BLaER1 (cell line): Measurements from ENCODE around the gene PKIG.
A peak's percentile ranks its signal among the peaks of the same experiment; 100 is the strongest.

ENCODE experiments used
- H3K27ac ChIP-seq: shearing (Covaris generic); formaldehyde crosslinking; 2 replicates; pipeline ENCODE4 v1.8.1; 2022
- H3K27me3 ChIP-seq: shearing (Covaris generic); formaldehyde crosslinking; 2 replicates; pipeline ENCODE4 v1.8.1; 2022
- H3K36me3 ChIP-seq: shearing (Covaris generic); formaldehyde crosslinking; 2 replicates; pipeline ENCODE4 v1.8.1; 2022
- H3K4me1 ChIP-seq: shearing (Covaris generic); formaldehyde crosslinking; 2 replicates; pipeline ENCODE4 v1.8.1; 2022
- H3K4me2 ChIP-seq: shearing (Covaris generic); formaldehyde crosslinking; 2 replicates; pipeline ENCODE4 v1.8.1; 2022
- H3K4me3 ChIP-seq: shearing (Covaris generic); formaldehyde crosslinking; 2 replicates; pipeline ENCODE4 v1.8.1; 2022
- H3K9ac ChIP-seq: shearing (Covaris generic); formaldehyde crosslinking; 2 replicates; pipeline ENCODE4 v1.8.1; 2022
- H3K9me3 ChIP-seq: shearing (Covaris generic); formaldehyde crosslinking; 2 replicates; pipeline ENCODE4 v1.8.1; 2022
- H4K20me1 ChIP-seq: shearing (Covaris generic); formaldehyde crosslinking; 2 replicates; pipeline ENCODE4 v1.8.1; 2022
- Cebpa-rat ChIP-seq: shearing (Covaris generic); IDR thresholded peaks from 2 replicates; pipeline ENCODE4 v1.8.1; 2022

PKIG gene

DNA sequence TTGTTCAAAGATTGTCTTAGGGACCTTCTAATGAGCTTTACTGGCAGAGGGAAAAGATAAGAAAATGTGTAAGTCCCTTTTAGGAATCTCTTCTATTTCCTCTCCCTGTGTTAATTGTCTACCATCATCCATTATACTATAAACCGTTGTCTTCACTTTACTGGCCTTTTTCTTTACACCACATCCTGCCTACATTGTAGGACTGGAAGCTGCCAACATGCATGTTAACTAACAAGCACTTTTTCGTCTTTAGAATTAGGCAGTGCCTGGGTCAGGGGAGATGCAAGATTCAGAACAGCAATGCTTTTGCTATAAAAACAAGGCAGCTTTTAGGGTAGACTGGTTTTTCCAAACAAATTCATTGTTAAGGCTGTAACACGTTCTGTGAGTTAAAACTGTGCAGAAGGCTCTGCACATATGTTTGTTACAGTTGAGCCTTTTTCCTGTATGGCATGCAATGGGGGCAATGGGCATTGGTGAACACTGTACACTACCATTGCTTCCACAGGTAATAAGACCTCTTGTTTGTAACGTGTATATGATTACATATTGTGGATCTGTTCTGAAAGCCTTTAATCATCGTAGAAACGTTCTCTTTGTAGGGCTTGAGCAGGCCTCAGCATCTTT is 10.9 kb upstream of the PKIG start:
- H3K9ac ChIP-seq, result no peak overlapping the region
- H3K4me1 ChIP-seq, result peaks cover 49% of the 10 kb centered on the region
- no peak overlapping the region; the same call in 1 of the 2 replicates for H3K27ac ChIP-seq
- H4K20me1 ChIP-seq, result no peaks in the 10 kb centered on the region
- no peaks in the 10 kb centered on the region for H3K36me3 ChIP-seq
- TF ChIP-seq Cebpa-rat, result no peak
- H3K27me3 ChIP-seq, result no peaks in the 10 kb centered on the region
- peak overlapping the region; percentile 69; the same call in 1 of the 2 replicates for H3K4me2 ChIP-seq
- no peaks in the 10 kb centered on the region for H3K9me3 ChIP-seq
- H3K4me3 ChIP-seq, result no peak overlapping the region

DNA sequence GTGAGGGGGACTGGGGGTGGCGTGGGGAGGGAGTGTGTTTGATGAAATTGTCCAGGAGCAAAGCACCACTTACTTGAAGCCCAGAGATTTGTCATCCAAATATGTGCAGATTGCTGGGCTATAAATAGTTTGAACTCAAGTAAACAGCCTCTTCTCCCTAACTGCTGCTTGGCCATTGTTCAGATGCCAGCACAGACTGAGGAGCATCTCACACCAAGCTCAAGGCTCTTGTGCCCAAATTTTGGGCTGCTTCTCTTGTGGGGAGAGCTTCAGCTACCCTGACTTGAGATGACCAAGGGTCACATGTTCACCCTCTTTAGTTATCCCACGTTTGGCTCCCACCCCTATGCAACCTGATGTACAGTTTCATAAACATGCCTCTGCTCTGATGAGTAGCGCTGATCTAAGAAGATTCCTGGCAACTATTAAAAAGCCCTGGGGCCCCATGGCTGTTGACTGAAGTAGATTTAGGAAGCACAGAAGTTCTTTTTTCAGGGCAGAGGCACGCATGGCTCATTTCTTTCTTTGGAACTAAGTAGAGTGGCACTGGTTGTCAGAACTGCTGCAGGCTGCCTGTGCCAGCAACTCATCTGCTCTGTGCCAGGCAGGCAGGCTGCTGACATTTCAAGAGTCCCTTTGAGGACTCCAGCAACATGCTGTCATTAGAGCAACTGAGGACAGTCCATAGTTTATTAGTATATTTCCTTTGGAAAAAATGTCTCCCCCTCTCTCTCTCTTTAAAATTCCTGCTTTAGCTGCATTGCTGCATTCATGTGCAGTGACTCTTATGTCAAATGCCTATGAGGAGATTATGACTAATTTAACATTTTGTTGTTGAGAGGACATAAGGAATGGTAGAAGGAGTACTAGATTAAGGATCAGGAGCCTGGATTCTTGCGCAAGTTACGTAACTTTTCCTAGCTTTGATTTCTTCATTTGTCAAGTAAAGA is 9.6 kb upstream of the PKIG start:
- no peak for TF ChIP-seq Cebpa-rat
- Histone ChIP-seq H3K36me3 (no peaks in the 10 kb centered on the region), H3K27me3 (no peaks in the 10 kb centered on the region), H3K4me3 (no peak overlapping the region), H4K20me1 (no peaks in the 10 kb centered on the region), H3K9me3 (no peaks in the 10 kb centered on the region), H3K4me1 (peaks cover 58% of the 10 kb centered on the region), H3K27ac (peak overlapping the region; percentile 61), H3K4me2 (peak overlapping the region; percentile 69), H3K9ac (peak overlapping the region; percentile 61)

DNA sequence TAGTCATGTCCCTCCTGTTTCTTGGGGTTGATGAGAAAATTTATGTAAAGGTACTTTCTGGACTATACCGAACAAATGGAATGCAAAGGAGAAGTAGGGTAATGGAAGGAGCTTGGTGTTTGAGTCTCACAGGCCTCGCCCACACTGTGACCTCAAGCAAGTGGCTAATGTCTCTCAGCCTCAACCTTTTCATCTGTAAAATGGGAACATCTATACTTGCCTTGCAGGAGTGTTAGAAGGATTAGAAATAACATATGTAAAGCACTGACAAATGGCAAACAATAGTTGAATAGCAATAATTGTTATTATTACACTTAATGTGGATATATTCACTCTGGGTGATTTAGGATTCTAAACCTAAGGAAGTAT is 8.9 kb upstream of the PKIG start:
- Histone ChIP-seq H3K9ac (no peak overlapping the region), H3K27me3 (no peaks in the 10 kb centered on the region), H3K4me1 (peaks cover 58% of the 10 kb centered on the region), H4K20me1 (no peaks in the 10 kb centered on the region), H3K4me2 (peak overlapping the region; percentile 69), H3K36me3 (no peaks in the 10 kb centered on the region), H3K9me3 (no peaks in the 10 kb centered on the region), H3K4me3 (no peak overlapping the region), H3K27ac (no peak overlapping the region)
- TF ChIP-seq Cebpa-rat, result no peak

DNA sequence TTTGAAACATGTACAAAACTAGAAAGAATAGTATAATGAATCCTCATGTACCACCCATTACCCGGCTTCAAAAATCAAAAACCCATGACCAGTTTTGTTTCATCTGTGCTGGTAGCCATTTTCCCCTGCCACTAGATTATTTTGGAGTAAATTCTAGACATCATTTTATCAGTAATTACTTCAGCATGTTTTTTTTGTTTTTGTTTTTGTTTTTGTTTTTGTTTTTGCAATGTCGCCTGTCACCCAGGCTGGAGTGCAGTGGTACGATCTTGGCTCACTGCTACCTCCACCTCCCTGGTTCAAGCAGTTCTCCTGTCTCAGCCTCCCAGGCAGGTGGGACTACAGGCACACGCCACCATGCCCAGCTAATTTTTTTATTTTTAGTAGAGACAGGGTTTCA is 8.0 kb upstream of the PKIG start:
- Histone ChIP-seq H3K27me3 (no peaks in the 10 kb centered on the region), H4K20me1 (no peaks in the 10 kb centered on the region), H3K4me3 (no peak overlapping the region), H3K4me1 (peaks cover 62% of the 10 kb centered on the region), H3K4me2 (no peak overlapping the region), H3K9ac (no peak overlapping the region), H3K36me3 (no peaks in the 10 kb centered on the region), H3K9me3 (no peaks in the 10 kb centered on the region), H3K27ac (no peak overlapping the region)
- TF ChIP-seq Cebpa-rat, result no peak

DNA sequence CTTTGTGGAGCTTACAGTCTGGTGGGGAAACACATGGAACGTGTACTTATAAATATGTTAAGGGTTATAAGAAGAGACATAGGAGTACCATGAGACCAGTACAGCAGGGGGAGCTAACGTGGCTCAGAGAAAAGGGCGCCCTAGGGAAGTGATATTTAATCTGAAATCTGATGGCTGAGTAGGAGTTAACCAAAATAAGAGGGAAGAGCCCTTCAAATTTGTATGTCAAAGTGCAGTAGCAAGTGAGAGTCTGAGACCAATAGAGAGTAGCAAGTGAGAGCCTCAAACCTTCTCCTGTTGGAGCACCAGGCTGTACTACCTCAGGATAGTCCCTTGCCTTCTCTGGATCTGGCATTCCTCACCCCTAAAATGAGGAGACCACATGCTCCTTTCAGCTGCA is 6.1 kb upstream of the PKIG start:
- Histone ChIP-seq H3K4me1 (peaks cover 80% of the 10 kb centered on the region), H3K4me3 (no peak overlapping the region), H3K4me2 (peak overlapping the region; percentile 53), H4K20me1 (no peaks in the 10 kb centered on the region), H3K27me3 (no peaks in the 10 kb centered on the region), H3K9ac (no peak overlapping the region; the same call in 1 of the 2 replicates), H3K9me3 (no peaks in the 10 kb centered on the region), H3K27ac (no peak overlapping the region; the same call in 1 of the 2 replicates), H3K36me3 (no peaks in the 10 kb centered on the region)
- no peak for TF ChIP-seq Cebpa-rat

DNA sequence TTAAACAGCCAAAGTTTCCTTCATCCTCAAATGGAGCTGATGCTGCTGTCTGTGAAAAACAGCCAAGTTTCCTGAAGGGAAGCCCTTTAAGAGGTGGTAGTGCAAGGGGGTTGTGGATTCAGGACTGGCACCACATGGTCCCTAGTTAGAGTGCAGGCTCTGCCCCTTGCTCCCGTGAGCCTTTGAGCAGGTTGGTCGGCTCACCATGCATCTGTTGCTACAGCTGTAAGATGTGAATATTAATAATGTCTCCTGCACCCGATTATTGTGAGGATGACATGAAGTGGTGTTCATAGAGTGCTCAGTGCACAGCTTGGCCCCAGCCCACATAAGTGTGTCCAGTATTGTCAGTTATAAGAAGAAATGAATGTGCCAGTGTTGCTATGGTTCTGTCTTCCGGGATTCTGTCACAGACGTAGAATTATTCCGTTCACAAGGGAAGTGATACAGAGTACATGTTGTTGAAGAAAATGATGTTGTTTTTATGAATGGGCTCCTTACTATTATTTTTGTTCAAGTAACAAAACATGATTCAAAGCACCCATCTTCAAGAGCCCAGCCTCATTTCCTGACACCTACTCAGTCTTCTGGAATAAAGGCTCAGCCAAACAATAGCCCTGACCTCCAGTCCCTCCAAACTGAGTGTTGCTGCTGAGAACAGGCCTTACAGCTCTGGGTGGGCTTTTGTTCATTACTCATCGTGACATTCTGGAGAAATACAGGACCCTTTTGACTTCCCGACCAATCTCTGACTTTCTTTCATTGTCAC is 2.9 kb upstream of the PKIG start:
- Histone ChIP-seq H3K9me3 (no peaks in the 10 kb centered on the region), H3K4me3 (no peak overlapping the region), H3K9ac (no peak overlapping the region), H3K4me2 (peak overlapping the region; percentile 94), H3K4me1 (peaks cover 81% of the 10 kb centered on the region), H3K27ac (no peak overlapping the region), H3K36me3 (no peaks in the 10 kb centered on the region), H4K20me1 (no peaks in the 10 kb centered on the region), H3K27me3 (no peaks in the 10 kb centered on the region)
- no peak for TF ChIP-seq Cebpa-rat

DNA sequence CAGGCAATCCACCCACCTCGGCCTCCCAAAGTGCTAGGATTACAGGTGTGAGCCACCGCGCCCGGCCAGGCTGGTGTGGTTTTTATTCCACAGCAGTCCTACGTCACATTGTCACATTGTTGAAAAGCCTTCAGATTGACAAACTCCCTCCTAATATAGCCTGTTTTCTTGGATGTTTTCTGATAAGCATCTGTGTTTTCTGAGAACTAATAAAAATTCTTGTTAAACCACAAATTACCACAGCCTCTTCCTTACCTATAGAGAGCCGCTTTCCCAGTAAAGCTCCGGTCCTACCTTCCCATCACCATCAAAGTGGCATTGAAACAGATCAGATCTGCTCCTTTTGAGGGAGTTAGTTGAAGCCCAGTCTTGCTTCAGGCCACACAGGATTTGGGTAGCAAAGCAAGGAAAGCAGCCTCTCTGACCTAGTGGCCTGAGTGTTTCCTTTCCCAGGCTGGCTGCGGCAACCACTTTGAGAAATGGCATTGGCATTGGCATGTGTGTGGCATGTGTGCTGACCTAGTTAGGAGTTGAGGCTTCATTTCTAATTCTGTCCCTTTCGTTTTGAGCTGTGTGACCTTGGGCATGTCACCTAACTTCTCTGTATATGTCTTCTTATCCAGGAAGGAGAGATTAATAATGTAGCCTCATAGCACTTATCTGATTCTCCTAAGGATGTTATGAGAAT is 1.7 kb upstream of the PKIG start:
- H3K36me3 ChIP-seq, result no peaks in the 10 kb centered on the region
- H3K27me3 ChIP-seq, result no peaks in the 10 kb centered on the region
- H3K4me2 ChIP-seq, result peak overlapping the region; percentile 94
- H3K9me3 ChIP-seq, result no peaks in the 10 kb centered on the region
- H4K20me1 ChIP-seq, result no peaks in the 10 kb centered on the region
- H3K9ac ChIP-seq, result no peak overlapping the region
- peak overlapping the region; percentile 11; the same call in 1 of the 2 replicates for H3K27ac ChIP-seq
- no peak for TF ChIP-seq Cebpa-rat
- H3K4me1 ChIP-seq, result peaks cover 84% of the 10 kb centered on the region
- no peak overlapping the region for H3K4me3 ChIP-seq

DNA sequence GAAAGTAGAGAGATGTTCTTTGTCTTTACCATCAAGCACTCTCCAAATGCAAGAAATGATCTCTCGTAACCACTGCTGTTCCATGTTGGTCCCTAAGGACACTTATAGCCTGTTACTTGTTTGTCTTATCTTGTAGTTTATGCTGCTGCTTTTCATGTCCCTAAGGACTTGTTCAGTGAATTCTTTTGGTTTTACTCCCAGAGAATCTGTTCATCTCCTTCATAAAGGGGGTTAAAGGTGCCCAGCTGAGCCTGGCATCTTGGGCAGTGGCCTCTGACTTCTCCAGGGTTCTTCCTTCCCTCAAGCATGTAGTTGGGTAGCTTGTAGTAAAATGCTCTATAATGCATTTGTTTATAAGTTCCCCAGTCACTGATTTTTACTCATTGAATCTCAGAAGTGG is 864 bp upstream of the PKIG start:
- peaks cover 84% of the 10 kb centered on the region for H3K4me1 ChIP-seq
- H3K4me3 ChIP-seq, result peak overlapping the region; percentile 48; the same call in 1 of the 2 replicates
- H3K36me3 ChIP-seq, result no peaks in the 10 kb centered on the region
- H3K4me2 ChIP-seq, result peak overlapping the region; percentile 94
- no peak for TF ChIP-seq Cebpa-rat
- no peak overlapping the region for H3K9ac ChIP-seq
- H3K9me3 ChIP-seq, result no peaks in the 10 kb centered on the region
- peak overlapping the region; percentile 70 for H3K27ac ChIP-seq
- no peaks in the 10 kb centered on the region for H3K27me3 ChIP-seq
- H4K20me1 ChIP-seq, result no peaks in the 10 kb centered on the region

DNA sequence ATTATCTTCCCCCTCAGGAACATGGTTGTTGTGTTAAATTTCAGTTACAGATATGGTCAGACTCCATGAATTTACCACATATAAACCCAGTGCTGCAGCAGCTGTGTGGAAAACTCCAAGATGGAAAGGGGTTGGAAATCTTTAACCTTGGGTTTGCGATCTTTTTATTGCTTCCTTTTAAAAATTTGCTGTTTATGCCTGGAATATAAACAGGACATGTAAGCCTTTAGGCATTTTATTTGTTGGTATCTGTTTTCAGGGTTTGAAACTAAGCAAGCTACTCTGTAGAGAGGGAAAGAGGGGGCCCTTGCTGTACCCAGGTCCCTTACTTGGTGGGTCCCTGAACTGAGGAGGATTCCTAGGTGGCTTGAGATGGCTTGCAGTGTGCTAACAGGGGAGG is 778 bp downstream of the PKIG start:
- peaks cover 91% of the 10 kb centered on the region for H3K4me1 ChIP-seq
- peak overlapping the region; percentile 70 for H3K27ac ChIP-seq
- no peaks in the 10 kb centered on the region for H3K9me3 ChIP-seq
- no peaks in the 10 kb centered on the region for H3K36me3 ChIP-seq
- TF ChIP-seq Cebpa-rat, result no peak
- peak overlapping the region; percentile 48 for H3K4me3 ChIP-seq
- H3K9ac ChIP-seq, result peak overlapping the region; percentile 59
- no peaks in the 10 kb centered on the region for H4K20me1 ChIP-seq
- no peaks in the 10 kb centered on the region for H3K27me3 ChIP-seq
- H3K4me2 ChIP-seq, result peak overlapping the region; percentile 94
